Measurements from ENCODE around the gene ST8SIA5.

DNA sequence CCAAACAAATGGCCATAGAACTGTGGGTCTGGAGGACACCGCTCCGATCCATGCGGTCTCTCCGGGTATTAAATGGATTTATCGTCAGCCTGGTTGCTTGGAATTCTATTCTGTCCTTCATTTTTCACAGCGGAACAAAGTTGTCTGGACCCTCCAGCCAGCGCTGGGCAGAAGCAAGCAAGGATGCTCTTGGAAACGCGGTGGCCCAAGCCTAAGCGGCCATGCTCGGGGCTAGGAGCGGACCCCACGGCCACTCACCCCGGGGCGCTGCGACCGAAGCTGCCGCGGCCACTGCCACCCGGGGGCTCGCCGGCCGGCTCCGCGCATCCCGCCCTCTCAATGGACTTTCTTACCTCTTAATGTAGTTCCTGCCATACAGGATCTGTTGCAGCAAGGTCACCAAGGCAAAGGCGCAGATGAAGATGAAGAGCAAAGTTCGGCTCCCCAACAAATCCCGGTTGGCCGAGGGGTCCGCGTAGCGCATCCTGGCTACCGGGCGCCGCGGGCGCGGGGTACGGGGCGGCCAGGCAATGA lies 761 bp downstream of the ST8SIA5 start:
- TF ChIP-seq, protein P1, sequence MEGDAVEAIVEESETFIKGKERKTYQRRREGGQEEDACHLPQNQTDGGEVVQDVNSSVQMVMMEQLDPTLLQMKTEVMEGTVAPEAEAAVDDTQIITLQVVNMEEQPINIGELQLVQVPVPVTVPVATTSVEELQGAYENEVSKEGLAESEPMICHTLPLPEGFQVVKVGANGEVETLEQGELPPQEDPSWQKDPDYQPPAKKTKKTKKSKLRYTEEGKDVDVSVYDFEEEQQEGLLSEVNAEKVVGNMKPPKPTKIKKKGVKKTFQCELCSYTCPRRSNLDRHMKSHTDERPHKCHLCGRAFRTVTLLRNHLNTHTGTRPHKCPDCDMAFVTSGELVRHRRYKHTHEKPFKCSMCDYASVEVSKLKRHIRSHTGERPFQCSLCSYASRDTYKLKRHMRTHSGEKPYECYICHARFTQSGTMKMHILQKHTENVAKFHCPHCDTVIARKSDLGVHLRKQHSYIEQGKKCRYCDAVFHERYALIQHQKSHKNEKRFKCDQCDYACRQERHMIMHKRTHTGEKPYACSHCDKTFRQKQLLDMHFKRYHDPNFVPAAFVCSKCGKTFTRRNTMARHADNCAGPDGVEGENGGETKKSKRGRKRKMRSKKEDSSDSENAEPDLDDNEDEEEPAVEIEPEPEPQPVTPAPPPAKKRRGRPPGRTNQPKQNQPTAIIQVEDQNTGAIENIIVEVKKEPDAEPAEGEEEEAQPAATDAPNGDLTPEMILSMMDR (IDR thresholded peaks at IDR 0.05), result no peak
- TF ChIP-seq POLR2AphosphoS5 (IDR thresholded peaks at IDR 0.05), result no peak
- TF ChIP-seq EP300 (IDR thresholded peaks at IDR 0.05), result no peak
- TF ChIP-seq POLR2A (IDR thresholded peaks at IDR 0.05), result no peak

Measured in sigmoid colon (tissue), 4 donors.